H9 (cell line): ENCODE results near the gene ARMH3. TPM values are rescaled to one million over a fixed set of nuclear protein-coding genes. Genes with fewer than 3 reads are reported as not detected.

Experiments used
- DNase-seq: peaks from one replicate; pipeline ENCODE4 v3.0.0-alpha.2; 2017
- H2AFZ ChIP-seq: one replicate; pipeline ENCODE4 v1.6.1; 2013; ENCODE audit warnings: mild to moderate bottlenecking, low read length, control low read depth, moderate library complexity
- H2AK5ac ChIP-seq: 2 replicates; pipeline ENCODE4 v1.6.1; 2013; ENCODE audit warnings: low read length, control low read depth, mixed read lengths; ENCODE audit not compliant: insufficient read length
- H2BK120ac ChIP-seq: one replicate; pipeline ENCODE4 v1.6.1; 2013; ENCODE audit warnings: low read depth, mild to moderate bottlenecking, low read length, control low read depth, inconsistent platforms; ENCODE audit not compliant: poor library complexity, severe bottlenecking
- H2BK12ac ChIP-seq: 2 replicates; pipeline ENCODE4 v1.6.1; 2013; ENCODE audit warnings: low read length, control low read depth, mixed read lengths, low read depth; ENCODE audit not compliant: insufficient read length
- H2BK15ac ChIP-seq: 2 replicates; pipeline ENCODE4 v1.6.1; 2013; ENCODE audit warnings: low read depth, low read length, control low read depth
- H2BK20ac ChIP-seq: one replicate; pipeline ENCODE4 v1.6.1; 2013; ENCODE audit warnings: low read depth, mild to moderate bottlenecking, low read length, control low read depth, inconsistent platforms; ENCODE audit not compliant: poor library complexity, severe bottlenecking
- H2BK5ac ChIP-seq: 2 replicates; pipeline ENCODE4 v1.6.1; 2013; ENCODE audit warnings: low read length, control low read depth, mixed read lengths; ENCODE audit not compliant: insufficient read length
- H3K14ac ChIP-seq: 2 replicates; pipeline ENCODE4 v1.6.1; 2013; ENCODE audit warnings: low read length, control low read depth; ENCODE audit not compliant: insufficient read depth
- H3K18ac ChIP-seq: 2 replicates; pipeline ENCODE4 v1.6.1; 2013; ENCODE audit warnings: low read depth, mild to moderate bottlenecking, mixed read lengths, low read length, control low read depth; ENCODE audit not compliant: insufficient read length
- H3K23ac ChIP-seq: 2 replicates; pipeline ENCODE4 v1.6.1; 2013; ENCODE audit warnings: low read length, control low read depth, mixed read lengths, low read depth; ENCODE audit not compliant: insufficient read length
- H3K23me2 ChIP-seq: 2 replicates; pipeline ENCODE4 v1.6.1; 2013; ENCODE audit warnings: low read depth, mild to moderate bottlenecking, mixed read lengths, low read length, control low read depth; ENCODE audit not compliant: insufficient read length, poor library complexity, severe bottlenecking
- H3K27ac ChIP-seq: 2 replicates; pipeline ENCODE4 v1.5.1; 2013; ENCODE audit warnings: low read length, control low read depth, mixed read lengths, low read depth; ENCODE audit not compliant: insufficient read length
- H3K27me3 ChIP-seq: 2 replicates; pipeline ENCODE4 v1.6.1; 2013; ENCODE audit warnings: low read length, control low read depth, inconsistent platforms; ENCODE audit not compliant: insufficient read depth
- H3K4ac ChIP-seq: 2 replicates; pipeline ENCODE4 v1.6.1; 2013; ENCODE audit warnings: low read depth, mild to moderate bottlenecking, control low read depth, inconsistent platforms, low read length, moderate library complexity
- H3K4me1 ChIP-seq: 2 replicates; pipeline ENCODE4 v1.6.1; 2013; ENCODE audit warnings: low read length, control low read depth, inconsistent platforms; ENCODE audit not compliant: insufficient read depth
- H3K4me2 ChIP-seq: 2 replicates; pipeline ENCODE4 v1.6.1; 2013; ENCODE audit warnings: low read length, control low read depth, mixed read lengths; ENCODE audit not compliant: insufficient read length, insufficient read depth
- H3K56ac ChIP-seq: 2 replicates; pipeline ENCODE4 v1.6.1; 2013; ENCODE audit warnings: low read depth, mild to moderate bottlenecking, mixed read lengths, low read length, control low read depth; ENCODE audit not compliant: insufficient read length
- H3K79me1 ChIP-seq: 2 replicates; pipeline ENCODE4 v1.6.1; 2013; ENCODE audit warnings: low read depth, mild to moderate bottlenecking, moderate library complexity, low read length, control low read depth, inconsistent platforms; ENCODE audit not compliant: insufficient read depth, poor library complexity, severe bottlenecking
- H3K79me2 ChIP-seq: 2 replicates; pipeline ENCODE4 v1.6.1; 2013; ENCODE audit warnings: low read length, control low read depth, inconsistent platforms; ENCODE audit not compliant: insufficient read depth
- H3K9ac ChIP-seq: 2 replicates; pipeline ENCODE4 v1.6.1; 2013; ENCODE audit warnings: low read length, control low read depth, mixed read lengths; ENCODE audit not compliant: insufficient read length; ENCODE audit errors: extremely low read depth
- H3K9me3 ChIP-seq: one replicate; pipeline ENCODE4 v1.6.1; 2013; ENCODE audit warnings: low read depth, low read length, inconsistent platforms; ENCODE audit not compliant: control insufficient read depth
- H3T11ph ChIP-seq: one replicate; pipeline ENCODE4 v1.6.1; 2013; ENCODE audit warnings: mild to moderate bottlenecking, low read length, control low read depth, inconsistent platforms
- H4K20me1 ChIP-seq: one replicate; pipeline ENCODE4 v1.6.1; 2013; ENCODE audit not compliant: control insufficient read depth, insufficient read length, insufficient read depth
- H4K5ac ChIP-seq: 2 replicates; pipeline ENCODE4 v1.6.1; 2013; ENCODE audit warnings: low read depth, mild to moderate bottlenecking, mixed read lengths, low read length, control low read depth; ENCODE audit not compliant: insufficient read length
- H4K8ac ChIP-seq: replicated peaks from 2 replicates; pipeline ENCODE4 v1.6.1; 2013; ENCODE audit warnings: low read length, control low read depth, mixed read lengths, low read depth; ENCODE audit not compliant: insufficient read length
- H4K91ac ChIP-seq: 2 replicates; pipeline ENCODE4 v1.6.1; 2013; ENCODE audit warnings: low read depth, mild to moderate bottlenecking, moderate library complexity, mixed read lengths, low read length, control low read depth; ENCODE audit not compliant: insufficient read length
- H3K27ac Mint-ChIP-seq, 3 experiments: 2 replicates in 2 of 3; 3 replicates in 1 of 3; pipeline ENCODE4 v1.8.0; 2020 to 2021; ENCODE audit warnings: mixed read lengths in 3 of 3, mild to moderate bottlenecking in 1 of 3, moderate library complexity in 1 of 3
- H3K27me3 Mint-ChIP-seq: 2 replicates; pipeline ENCODE4 v1.8.0; 2021; ENCODE audit warnings: low read depth, mild to moderate bottlenecking, moderate library complexity, mixed read lengths
- H3K36me3 Mint-ChIP-seq, 3 experiments: 2 replicates in 2 of 3; 3 replicates in 1 of 3; pipeline ENCODE4 v1.8.0; 2020 to 2021; ENCODE audit warnings: low read depth in 3 of 3, mixed read lengths in 3 of 3; ENCODE audit not compliant: insufficient read depth in 1 of 3
- H3K4me1 Mint-ChIP-seq, 2 experiments: 2 replicates each; pipeline ENCODE4 v1.8.0; 2020; ENCODE audit warnings: mixed read lengths in 2 of 2
- H3K4me3 Mint-ChIP-seq, 2 experiments: 2 replicates in 1 of 2; 3 replicates in 1 of 2; pipeline ENCODE4 v1.8.0; 2020 to 2021; ENCODE audit warnings: mild to moderate bottlenecking in 2 of 2, mixed read lengths in 2 of 2, moderate library complexity in 1 of 2
- H3K9me3 Mint-ChIP-seq, 2 experiments: 2 replicates in 1 of 2; 3 replicates in 1 of 2; pipeline ENCODE4 v1.8.0; 2020; ENCODE audit warnings: mild to moderate bottlenecking in 2 of 2, mixed read lengths in 2 of 2, moderate library complexity in 1 of 2
- CTCF ChIP-seq: fragments of 200-600 bp; sonication (generic); conservative IDR thresholded peaks from 3 replicates; pipeline ENCODE4 v1.8.0; 2021; ENCODE audit warnings: antibody characterized with exemption, mild to moderate bottlenecking
- total RNA-seq: library from RNA; stranded (reverse); gene quantifications from 2 replicates; pipeline ENCODE4 v1.2.1, GENCODE V29; 2021

The ARMH3 gene
- total RNA-seq, 1 experiment from 2014 or later = 20.4 TPM

- Histone ChIP-seq H3K79me1 (no peaks in the 10 kb centered on the region), H3K4ac (no peak overlapping the region), H2BK15ac (no peak overlapping the region), H3K56ac (no peak overlapping the region), H2BK120ac (no peak overlapping the region), H3K27ac (no peak overlapping the region), H3K4me2 (no peak overlapping the region), H3K14ac (no peak overlapping the region), H3T11ph (no peak overlapping the region), H3K79me2 (no peaks in the 10 kb centered on the region; the same call in 1 of the 2 replicates), H2AK5ac (no peak overlapping the region), H2BK5ac (no peak overlapping the region), H3K9ac (no peak overlapping the region), H4K8ac (no peak overlapping the region), H3K23ac (no peak overlapping the region), H4K91ac (no peak overlapping the region), H3K9me3 (no peaks in the 10 kb centered on the region), H2AFZ (no peak overlapping the region), H2BK12ac (no peak overlapping the region), H3K27me3 (no peaks in the 10 kb centered on the region), H4K5ac (no peak overlapping the region), H3K4me1 (no peaks in the 10 kb centered on the region), H3K23me2 (no peaks in the 10 kb centered on the region), H3K18ac (no peak overlapping the region), H2BK20ac (no peak overlapping the region), H4K20me1 (no peaks in the 10 kb centered on the region)
- H3K27me3 Mint-ChIP-seq = no peaks in the 10 kb centered on the region
- H3K4me3 Mint-ChIP-seq = no peak overlapping the region
- H3K27ac Mint-ChIP-seq = peak overlapping the region in 1 of 3 experiments; percentile 66; a peak in 1 of 7 replicates
- H3K36me3 Mint-ChIP-seq = peaks cover 0 to 13% (median 8%) of the 10 kb centered on the region in 3 experiments; a peak in 5 of 7 replicates
- DNase-seq = no peak
- H3K9me3 Mint-ChIP-seq = no peaks in the 10 kb centered on the region
- no peaks in the 10 kb centered on the region for H3K4me1 Mint-ChIP-seq
- no peak for TF ChIP-seq CTCF
Observed at GRCh38 chr10:102016416-102016815, 39.6 kb downstream of the ARMH3 start.
